Measurements from ENCODE around the gene TXNDC8.

DNA sequence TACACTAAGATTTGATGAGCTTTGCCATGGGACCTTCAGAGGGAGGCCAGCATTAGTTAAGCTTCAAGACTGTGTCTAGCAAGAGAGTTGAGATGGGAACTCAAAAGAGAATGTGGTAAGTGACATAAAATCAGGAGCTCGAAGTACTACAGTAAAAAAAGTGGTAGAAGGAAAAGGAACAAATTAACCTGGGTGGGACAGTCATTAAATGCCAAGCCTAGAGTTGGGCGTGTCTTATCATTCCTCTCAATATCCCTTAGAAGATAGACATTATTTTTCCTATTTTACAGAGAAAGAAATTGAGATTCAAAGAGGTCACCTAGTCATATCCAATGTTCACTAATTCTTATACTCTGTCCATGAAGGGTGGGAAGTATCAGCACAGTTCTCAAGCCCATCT is 78.1 kb downstream of the TXNDC8 start:
- TF ChIP-seq ZFP3 (CRISPR knock-in tag; IDR thresholded peaks at IDR 0.05) (no peak), ARNTL (CRISPR knock-in tag; IDR thresholded peaks at IDR 0.05; ENCODE audit: borderline replicate concordance, low read depth) (no peak), ESRRG (CRISPR knock-in tag; IDR thresholded peaks at IDR 0.05) (no peak), OSR1 (CRISPR knock-in tag; IDR thresholded peaks at IDR 0.05) (no peak), ZC3H10 (CRISPR knock-in tag; IDR thresholded peaks at IDR 0.05) (no peak), TOX (CRISPR knock-in tag; IDR thresholded peaks at IDR 0.05; ENCODE audit: borderline replicate concordance) (no peak), CSDC2 (CRISPR knock-in tag; IDR thresholded peaks at IDR 0.05) (no peak), ZFP30 (CRISPR knock-in tag; IDR thresholded peaks at IDR 0.05) (no peak)
- TF ChIP-seq, protein P1, sequence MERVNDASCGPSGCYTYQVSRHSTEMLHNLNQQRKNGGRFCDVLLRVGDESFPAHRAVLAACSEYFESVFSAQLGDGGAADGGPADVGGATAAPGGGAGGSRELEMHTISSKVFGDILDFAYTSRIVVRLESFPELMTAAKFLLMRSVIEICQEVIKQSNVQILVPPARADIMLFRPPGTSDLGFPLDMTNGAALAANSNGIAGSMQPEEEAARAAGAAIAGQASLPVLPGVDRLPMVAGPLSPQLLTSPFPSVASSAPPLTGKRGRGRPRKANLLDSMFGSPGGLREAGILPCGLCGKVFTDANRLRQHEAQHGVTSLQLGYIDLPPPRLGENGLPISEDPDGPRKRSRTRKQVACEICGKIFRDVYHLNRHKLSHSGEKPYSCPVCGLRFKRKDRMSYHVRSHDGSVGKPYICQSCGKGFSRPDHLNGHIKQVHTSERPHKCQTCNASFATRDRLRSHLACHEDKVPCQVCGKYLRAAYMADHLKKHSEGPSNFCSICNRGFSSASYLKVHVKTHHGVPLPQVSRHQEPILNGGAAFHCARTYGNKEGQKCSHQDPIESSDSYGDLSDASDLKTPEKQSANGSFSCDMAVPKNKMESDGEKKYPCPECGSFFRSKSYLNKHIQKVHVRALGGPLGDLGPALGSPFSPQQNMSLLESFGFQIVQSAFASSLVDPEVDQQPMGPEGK (CRISPR knock-in tag; IDR thresholded peaks at IDR 0.05; ENCODE audit: borderline replicate concordance) = no peak
- TF ChIP-seq, protein P2, sequence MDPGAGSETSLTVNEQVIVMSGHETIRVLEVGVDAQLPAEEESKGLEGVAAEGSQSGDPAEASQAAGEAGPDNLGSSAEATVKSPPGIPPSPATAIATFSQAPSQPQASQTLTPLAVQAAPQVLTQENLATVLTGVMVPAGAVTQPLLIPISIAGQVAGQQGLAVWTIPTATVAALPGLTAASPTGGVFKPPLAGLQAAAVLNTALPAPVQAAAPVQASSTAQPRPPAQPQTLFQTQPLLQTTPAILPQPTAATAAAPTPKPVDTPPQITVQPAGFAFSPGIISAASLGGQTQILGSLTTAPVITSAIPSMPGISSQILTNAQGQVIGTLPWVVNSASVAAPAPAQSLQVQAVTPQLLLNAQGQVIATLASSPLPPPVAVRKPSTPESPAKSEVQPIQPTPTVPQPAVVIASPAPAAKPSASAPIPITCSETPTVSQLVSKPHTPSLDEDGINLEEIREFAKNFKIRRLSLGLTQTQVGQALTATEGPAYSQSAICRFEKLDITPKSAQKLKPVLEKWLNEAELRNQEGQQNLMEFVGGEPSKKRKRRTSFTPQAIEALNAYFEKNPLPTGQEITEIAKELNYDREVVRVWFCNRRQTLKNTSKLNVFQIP (CRISPR knock-in tag; IDR thresholded peaks at IDR 0.05; ENCODE audit: borderline replicate concordance, low read depth) = no peak
- TF ChIP-seq, protein P3, sequence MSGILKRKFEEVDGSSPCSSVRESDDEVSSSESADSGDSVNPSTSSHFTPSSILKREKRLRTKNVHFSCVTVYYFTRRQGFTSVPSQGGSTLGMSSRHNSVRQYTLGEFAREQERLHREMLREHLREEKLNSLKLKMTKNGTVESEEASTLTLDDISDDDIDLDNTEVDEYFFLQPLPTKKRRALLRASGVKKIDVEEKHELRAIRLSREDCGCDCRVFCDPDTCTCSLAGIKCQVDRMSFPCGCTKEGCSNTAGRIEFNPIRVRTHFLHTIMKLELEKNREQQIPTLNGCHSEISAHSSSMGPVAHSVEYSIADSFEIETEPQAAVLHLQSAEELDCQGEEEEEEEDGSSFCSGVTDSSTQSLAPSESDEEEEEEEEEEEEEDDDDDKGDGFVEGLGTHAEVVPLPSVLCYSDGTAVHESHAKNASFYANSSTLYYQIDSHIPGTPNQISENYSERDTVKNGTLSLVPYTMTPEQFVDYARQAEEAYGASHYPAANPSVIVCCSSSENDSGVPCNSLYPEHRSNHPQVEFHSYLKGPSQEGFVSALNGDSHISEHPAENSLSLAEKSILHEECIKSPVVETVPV (CRISPR knock-in tag; IDR thresholded peaks at IDR 0.05) = no peak
- TF ChIP-seq, protein P4, sequence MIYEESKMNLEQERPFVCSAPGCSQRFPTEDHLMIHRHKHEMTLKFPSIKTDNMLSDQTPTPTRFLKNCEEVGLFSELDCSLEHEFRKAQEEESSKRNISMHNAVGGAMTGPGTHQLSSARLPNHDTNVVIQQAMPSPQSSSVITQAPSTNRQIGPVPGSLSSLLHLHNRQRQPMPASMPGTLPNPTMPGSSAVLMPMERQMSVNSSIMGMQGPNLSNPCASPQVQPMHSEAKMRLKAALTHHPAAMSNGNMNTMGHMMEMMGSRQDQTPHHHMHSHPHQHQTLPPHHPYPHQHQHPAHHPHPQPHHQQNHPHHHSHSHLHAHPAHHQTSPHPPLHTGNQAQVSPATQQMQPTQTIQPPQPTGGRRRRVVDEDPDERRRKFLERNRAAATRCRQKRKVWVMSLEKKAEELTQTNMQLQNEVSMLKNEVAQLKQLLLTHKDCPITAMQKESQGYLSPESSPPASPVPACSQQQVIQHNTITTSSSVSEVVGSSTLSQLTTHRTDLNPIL (CRISPR knock-in tag; IDR thresholded peaks at IDR 0.05; ENCODE audit: low read depth) = no peak
